T-cell (primary cell): Measurements from ENCODE around the gene IQCE. TPM values are rescaled to one million over a fixed set of nuclear protein-coding genes. Genes with fewer than 3 reads are reported as not detected.
A peak's percentile ranks its signal among the peaks of the same experiment; 100 is the strongest.

Experiments
- ATAC-seq, 4 experiments: fragments of 200-7000 bp in 3 of 4; fragments of 150-1000 bp in 1 of 4; cut with Tn5 transposase; replicated peaks in 1 of 4; 1 replicate in 3 of 4; 2 replicates in 1 of 4; pipeline ENCODE4 v1.10.0; 2021; ENCODE audit warnings: moderate library complexity in 3 of 4, mild to moderate bottlenecking in 2 of 4, moderate number of reproducible peaks in 1 of 4
- CTCF ChIA-PET, 2 donors: fragments of 300-600 bp; sonication (Branson Sonifier 250); formaldehyde crosslinking; loops; one replicate each; lab custom pipeline; 2022; ENCODE audit warnings: antibody characterized with exemption in 2 of 2; lab: Charles Lee
- POLR2A ChIA-PET, 2 donors: fragments of 300-600 bp; sonication (Branson Sonifier 250); formaldehyde crosslinking; loops; one replicate each; lab custom pipeline; 2022; ENCODE audit warnings: antibody characterized with exemption in 2 of 2; lab: Charles Lee
- DNase-seq, 35 experiments: peaks; one replicate each; pipeline versions ENCODE4 v3.0.0 to v3.0.0-alpha.2; 2013 to 2023
- H3K27ac ChIP-seq: one replicate; pipeline ENCODE4 v1.5.1; 2013; ENCODE audit warnings: low read length
- H3K27me3 ChIP-seq, 2 experiments: replicated peaks in 1 of 2; 1 replicate in 1 of 2; 2 replicates in 1 of 2; pipeline versions ENCODE4 v1.6.1 to v1.7.0; 2013; ENCODE audit warnings: low read length in 1 of 2, mixed read lengths in 1 of 2; ENCODE audit not compliant: control insufficient read depth in 2 of 2, insufficient read depth in 2 of 2; ENCODE audit errors: extremely low read depth in 1 of 2
- H3K36me3 ChIP-seq, 2 donors: 1 replicate in 1 of 2; 2 replicates in 1 of 2; pipeline versions ENCODE4 v1.6.1 to v1.7.0; 2013; ENCODE audit warnings: low read length in 1 of 2; ENCODE audit not compliant: control insufficient read depth in 2 of 2, insufficient read depth in 1 of 2; ENCODE audit errors: extremely low read depth in 1 of 2
- H3K4me1 ChIP-seq, 2 experiments: 1 replicate in 1 of 2; 2 replicates in 1 of 2; pipeline versions ENCODE4 v1.6.1 to v1.7.0; 2013; ENCODE audit warnings: low read length in 2 of 2, mixed read lengths in 1 of 2; ENCODE audit not compliant: insufficient read depth in 2 of 2, control insufficient read depth in 1 of 2; ENCODE audit errors: extremely low read depth in 1 of 2
- H3K4me3 ChIP-seq, 2 donors: 1 replicate in 1 of 2; 2 replicates in 1 of 2; pipeline versions ENCODE4 v1.5.1 to v1.7.0; 2013; ENCODE audit warnings: mild to moderate bottlenecking in 2 of 2, low read length in 1 of 2, moderate library complexity in 1 of 2; ENCODE audit not compliant: control insufficient read depth in 1 of 2; ENCODE audit errors: extremely low read depth in 1 of 2
- H3K9me3 ChIP-seq: 2 replicates; pipeline ENCODE4 v1.7.0; 2013
- H3K27ac Mint-ChIP-seq, 2 donors: one replicate each; pipeline ENCODE4 v1.8.0; 2020 to 2021; ENCODE audit warnings: mild to moderate bottlenecking in 2 of 2, mixed read lengths in 2 of 2
- H3K27me3 Mint-ChIP-seq, 2 donors: one replicate each; pipeline ENCODE4 v1.8.0; 2021 to 2022; ENCODE audit warnings: mixed read lengths in 2 of 2
- H3K36me3 Mint-ChIP-seq: one replicate; pipeline ENCODE4 v1.8.0; 2021; ENCODE audit warnings: mixed read lengths
- H3K4me1 Mint-ChIP-seq, 3 donors: one replicate each; pipeline ENCODE4 v1.8.0; 2020 to 2022; ENCODE audit warnings: mixed read lengths in 3 of 3, mild to moderate bottlenecking in 1 of 3
- H3K4me3 Mint-ChIP-seq, 3 donors: one replicate each; pipeline ENCODE4 v1.8.0; 2020 to 2022; ENCODE audit warnings: mild to moderate bottlenecking in 3 of 3, mixed read lengths in 3 of 3, moderate library complexity in 3 of 3
- H3K9me3 Mint-ChIP-seq, 3 donors: one replicate each; pipeline ENCODE4 v1.8.0; 2020 to 2022; ENCODE audit warnings: mixed read lengths in 3 of 3
- WGBS: methylation state at CpG from one replicate; pipeline ENCODE4 v1.1.5; 2013; ENCODE audit warnings: missing lambda C conversion rate; ENCODE audit not compliant: insufficient coverage; 5-methylcytosine and 5-hydroxymethylcytosine counted together
- total RNA-seq, 35 experiments: library from RNA in 6 of 35; stranded (reverse) in 6 of 35; fragments of 120-200 nt in 1 of 35; gene quantifications; one replicate each; pipeline versions ENCODE4 v1.2.1 to v1.2.4 and lab custom pipeline; 2013 to 2026

The IQCE gene
- total RNA-seq, 5 donors from 2014 or later (not counting 1 experiment from before 2014, with no cell fraction given), result 4.5 to 11.7 (median 8.0) TPM

DNA sequence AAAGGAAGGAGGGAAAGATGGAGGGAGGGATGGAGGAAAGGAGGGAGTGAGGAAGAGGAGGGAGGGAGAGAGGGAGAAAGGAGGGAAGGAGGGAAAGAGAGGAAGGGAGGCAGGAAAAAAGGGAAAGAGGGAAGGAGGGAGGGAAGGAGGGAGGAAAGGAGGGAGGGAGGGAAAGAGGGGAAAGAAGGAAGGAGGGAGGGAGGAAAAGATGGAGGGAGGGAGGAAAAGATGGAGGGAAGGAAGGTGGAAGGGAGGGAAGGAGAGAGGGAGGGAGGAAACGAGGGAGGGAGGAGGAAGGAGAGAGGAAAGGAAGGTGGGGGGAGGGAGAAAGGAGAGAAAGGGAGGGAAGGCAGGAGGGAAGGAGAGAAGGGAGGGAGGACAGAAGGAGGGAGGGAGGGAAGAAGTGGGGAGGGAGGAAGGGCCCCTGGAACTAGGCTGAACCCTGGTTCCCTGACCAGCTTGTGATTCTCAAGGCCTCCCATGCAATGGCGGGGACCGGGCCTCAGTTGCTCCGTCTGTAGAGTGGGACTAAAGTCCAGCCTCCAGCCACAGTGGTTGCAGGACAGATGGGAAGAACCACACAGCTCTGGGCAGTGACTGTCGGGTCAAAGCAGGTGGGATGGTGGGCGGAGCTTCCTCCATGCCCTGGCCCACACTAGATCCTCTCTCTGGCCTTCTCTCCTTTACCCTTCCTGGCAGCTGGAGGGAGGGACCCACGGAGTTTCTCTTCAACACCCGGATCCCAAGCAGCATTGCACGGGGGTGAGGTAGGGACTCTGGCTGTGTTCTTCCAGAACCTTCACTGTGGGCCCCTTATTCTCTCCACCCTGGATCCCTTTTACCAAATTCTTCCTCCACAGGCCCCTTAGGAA lies 68.7 kb downstream of the IQCE start:
- Mint-ChIP-seq H3K9me3 (no peaks in the 10 kb centered on the region), H3K27me3 (no peaks in the 10 kb centered on the region), H3K36me3 (no peaks in the 10 kb centered on the region), H3K27ac (no peak overlapping the region), H3K4me1 (peaks cover 4 to 6% (median 5%) of the 10 kb centered on the region in 3 donors), H3K4me3 (no peak overlapping the region)
- Histone ChIP-seq H3K27me3 (peaks cover 0 to 30% of the 10 kb centered on the region in 2 experiments), H3K9me3 (no peaks in the 10 kb centered on the region), H3K4me1 (peaks cover under 1 to 11% of the 10 kb centered on the region in 2 experiments), H3K27ac (no peak overlapping the region), H3K36me3 (no peaks in the 10 kb centered on the region), H3K4me3 (no peak overlapping the region)
- POLR2A ChIA-PET, result no interaction called here
- 64% methylated on average over 5 of the region's 9 CpGs for WGBS
- DNase-seq, result no peak
- no peak for ATAC-seq
- CTCF ChIA-PET, result no interaction called here

DNA sequence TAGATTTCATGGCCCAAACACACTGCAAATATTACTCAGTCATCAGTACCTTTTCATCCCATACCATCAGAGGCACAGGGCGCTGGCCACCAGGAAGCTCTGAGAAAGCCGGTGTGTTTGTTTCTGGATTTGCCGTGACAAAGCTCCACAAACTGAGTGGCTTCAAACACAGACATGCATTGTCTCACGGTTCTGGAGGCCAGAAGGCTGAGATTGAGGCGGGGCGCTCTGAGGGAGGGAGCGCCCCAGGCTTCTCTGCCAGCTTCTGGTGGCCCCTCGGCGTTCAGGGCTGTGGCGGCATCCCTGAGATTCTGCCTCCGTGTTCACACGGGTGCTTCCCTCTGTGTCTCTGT lies 69.3 kb downstream of the IQCE start:
- H3K4me3 ChIP-seq, result no peak overlapping the region

DNA sequence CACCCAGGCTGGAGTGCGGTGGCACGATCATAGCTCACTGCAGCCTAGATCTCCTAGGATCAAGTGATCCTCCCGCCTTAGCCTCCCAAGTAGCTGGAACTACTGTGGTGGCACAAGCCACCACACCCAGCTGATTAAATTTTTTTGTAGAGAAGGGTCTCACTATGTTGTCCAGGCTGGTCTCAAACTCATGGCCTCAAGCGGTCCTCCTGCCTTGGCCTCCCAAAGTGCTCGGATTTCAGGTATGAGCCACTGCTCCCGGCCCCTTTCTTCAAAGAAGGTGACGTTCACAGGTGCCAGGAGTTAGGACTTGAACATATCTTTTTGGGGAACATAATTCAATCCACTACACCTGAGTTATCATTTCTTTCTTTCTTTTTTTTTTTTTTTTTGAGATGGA lies 70.1 kb downstream of the IQCE start:
- Histone ChIP-seq H3K4me1 (peaks cover 4 to 25% of the 10 kb centered on the region in 2 experiments), H3K9me3 (no peaks in the 10 kb centered on the region), H3K27ac (no peak overlapping the region), H3K36me3 (no peaks in the 10 kb centered on the region), H3K4me3 (no peak overlapping the region), H3K27me3 (peaks cover 0 to 26% of the 10 kb centered on the region in 2 experiments)
- Mint-ChIP-seq H3K9me3 (no peaks in the 10 kb centered on the region), H3K4me1 (peaks cover 10 to 14% (median 14%) of the 10 kb centered on the region in 3 donors), H3K36me3 (no peaks in the 10 kb centered on the region), H3K27ac (no peak overlapping the region), H3K4me3 (no peak overlapping the region), H3K27me3 (no peaks in the 10 kb centered on the region)
- ATAC-seq (no peak), DNase-seq (no peak)
- ChIA-PET CTCF (interaction anchor here (0.6 to 0.7 kb wide), 2 partner anchors 40 to 235 kb away, joined by 3 read pairs; no protein-coding TSS in a partner anchor), POLR2A (no interaction called here)
- 95% methylated on average over 5 of the region's 7 CpGs for WGBS

More for the DNA sequence above, 69.3 kb downstream of the IQCE start:
- H3K4me3 Mint-ChIP-seq, result no peak overlapping the region
- H3K36me3 ChIP-seq, result no peaks in the 10 kb centered on the region
- H3K27me3 Mint-ChIP-seq, result no peaks in the 10 kb centered on the region
- ChIA-PET CTCF (no interaction called here), POLR2A (no interaction called here)
- H3K36me3 Mint-ChIP-seq, result no peaks in the 10 kb centered on the region
- no peaks in the 10 kb centered on the region for H3K9me3 Mint-ChIP-seq
- no peaks in the 10 kb centered on the region for H3K9me3 ChIP-seq
- no peak for DNase-seq
- no peak overlapping the region for H3K27ac Mint-ChIP-seq
- no peak for ATAC-seq
- H3K4me1 Mint-ChIP-seq, result peaks cover 6 to 7% (median 7%) of the 10 kb centered on the region in 3 donors
- 87% methylated on average over 6 of the region's 12 CpGs for WGBS
- no peak overlapping the region for H3K27ac ChIP-seq
- peaks cover 0 to 30% of the 10 kb centered on the region in 2 experiments for H3K27me3 ChIP-seq
- peaks cover 2 to 17% of the 10 kb centered on the region in 2 experiments for H3K4me1 ChIP-seq

DNA sequence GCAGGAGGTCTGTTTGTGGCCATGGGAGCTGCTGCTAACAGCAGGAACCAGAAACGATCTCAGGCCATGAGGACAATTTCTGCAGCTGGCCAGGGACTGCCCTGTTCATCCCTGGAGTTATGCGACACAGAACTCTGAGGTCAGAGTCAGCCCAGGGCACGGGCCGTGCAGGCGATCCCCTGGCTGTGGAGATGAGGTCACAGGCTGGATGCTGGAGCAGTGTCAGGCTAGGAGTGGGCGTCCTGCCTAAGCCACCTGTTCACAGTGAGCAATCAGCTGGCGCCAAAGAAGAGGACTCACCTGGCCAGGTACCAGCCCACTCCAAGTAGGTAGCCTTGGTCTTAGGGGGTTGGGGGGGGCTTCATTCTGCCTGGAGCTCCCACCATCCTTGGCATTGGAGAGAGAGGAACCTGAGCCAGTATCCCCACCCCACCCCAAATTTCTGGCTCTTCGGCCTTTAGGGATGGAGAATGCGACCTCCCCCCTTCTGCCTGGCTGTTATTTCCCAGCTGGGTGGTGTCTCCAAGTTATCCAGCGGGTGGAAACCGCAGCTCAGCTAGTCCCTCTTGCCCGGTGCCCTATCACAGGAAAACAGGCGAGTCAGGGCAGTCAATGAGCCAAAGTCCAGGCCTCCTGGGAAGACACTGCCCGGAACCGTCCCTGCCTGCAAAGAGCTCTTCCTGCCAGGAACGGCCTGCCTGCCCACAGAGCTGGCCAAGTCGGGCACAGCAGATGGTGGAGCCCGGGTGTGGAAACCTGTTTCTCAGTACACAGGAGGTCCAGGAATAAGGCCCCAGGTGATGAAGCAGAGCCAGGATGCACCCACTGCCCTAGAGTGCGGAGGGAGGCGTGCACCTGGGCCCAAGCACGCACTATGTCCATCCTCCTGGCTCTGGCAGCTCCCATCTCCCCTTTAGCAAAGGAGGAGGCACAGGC lies 71.2 kb downstream of the IQCE start:
- peaks cover 10 to 17% (median 16%) of the 10 kb centered on the region in 3 donors for H3K4me1 Mint-ChIP-seq
- H3K9me3 ChIP-seq, result no peaks in the 10 kb centered on the region
- H3K9me3 Mint-ChIP-seq, result no peaks in the 10 kb centered on the region
- no peak overlapping the region for H3K4me3 ChIP-seq
- ChIA-PET CTCF (interaction anchor here in 1 of 2 donors (0.7 kb wide), 1 partner anchor 41 kb away, joined by 3 read pairs; no protein-coding TSS in a partner anchor), POLR2A (no interaction called here)
- no peak for DNase-seq
- WGBS, result 86% methylated on average over 18 of the region's 21 CpGs
- no peak overlapping the region for H3K27ac Mint-ChIP-seq
- no peak overlapping the region for H3K4me3 Mint-ChIP-seq
- H3K4me1 ChIP-seq, result peaks cover 4 to 29% of the 10 kb centered on the region in 2 experiments
- ATAC-seq, result no peak
- H3K27ac ChIP-seq, result no peak overlapping the region
- no peaks in the 10 kb centered on the region for H3K27me3 Mint-ChIP-seq
- no peaks in the 10 kb centered on the region for H3K36me3 Mint-ChIP-seq
- peaks cover 0 to 2% of the 10 kb centered on the region in 2 donors for H3K36me3 ChIP-seq
- peaks cover 0 to 23% of the 10 kb centered on the region in 2 experiments for H3K27me3 ChIP-seq

DNA sequence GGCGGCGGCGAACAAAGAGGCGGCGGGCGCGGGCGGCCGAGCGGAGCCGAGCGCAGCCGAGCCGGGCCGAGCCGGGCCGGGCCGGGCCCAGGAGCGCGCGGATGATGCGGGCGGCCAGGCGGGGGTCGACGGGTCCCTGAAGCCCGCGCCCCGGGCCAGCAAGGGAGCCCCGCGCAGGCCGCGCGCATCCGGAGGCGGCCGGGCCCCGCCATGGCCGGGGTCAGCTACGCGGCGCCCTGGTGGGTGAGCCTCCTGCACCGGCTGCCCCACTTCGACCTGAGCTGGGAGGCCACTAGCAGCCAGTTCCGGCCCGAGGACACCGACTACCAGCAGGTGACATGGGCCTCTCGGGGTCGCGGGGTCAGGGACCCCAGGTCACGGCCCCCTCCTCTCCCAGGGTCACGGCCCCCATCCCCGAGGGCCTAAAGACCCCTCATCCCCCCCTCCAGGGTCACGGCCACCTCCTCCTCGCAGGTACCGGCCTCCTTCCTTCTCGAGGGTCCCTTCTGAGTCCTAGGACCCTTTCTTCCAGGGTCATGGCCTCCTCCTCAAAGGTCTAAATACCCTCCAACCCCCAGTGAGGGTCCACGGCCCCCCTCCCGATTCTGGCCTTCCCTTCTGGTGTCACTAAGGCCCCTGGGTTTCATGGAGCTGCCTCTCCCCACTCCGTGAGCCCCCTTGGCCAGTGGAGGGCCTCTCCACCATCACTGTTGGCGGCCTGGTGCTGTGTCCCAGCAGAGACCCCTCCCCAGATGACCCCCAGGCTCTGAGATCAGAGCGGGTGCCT lies 73.4 kb downstream of the IQCE start, which contains the start of gene TTYH3:
TSS of gene TTYH3 (plus strand) at position 41 of the 787 bp plus-strand sequence. CDS start at position 211, 170 bp downstream.
- H3K4me1 Mint-ChIP-seq, result peaks cover 17 to 21% (median 20%) of the 10 kb centered on the region in 3 donors
- Histone ChIP-seq H3K27ac (peak within 1 kb of the TSS; percentile 3), H3K4me1 (peaks cover 4 to 29% of the 10 kb centered on the region in 2 experiments), H3K27me3 (peaks cover 0 to 13% of the 10 kb centered on the region in 2 experiments), H3K9me3 (no peaks in the 10 kb centered on the region), H3K4me3 (peak within 1 kb of the TSS; percentile 90 to 92), H3K36me3 (peaks cover 0 to 3% of the 10 kb centered on the region in 2 donors)
- DNase-seq, result peak in 2 of 35 experiments; percentile 6 to 18
- CTCF ChIA-PET, result no interaction called here
- POLR2A ChIA-PET, result no interaction called here
- peak within 1 kb of the TSS; percentile 82 to 92 (median 84) for H3K4me3 Mint-ChIP-seq
- no peaks in the 10 kb centered on the region for H3K9me3 Mint-ChIP-seq
- no peaks in the 10 kb centered on the region for H3K36me3 Mint-ChIP-seq
- WGBS, result 2% methylated on average over 60 of the region's 62 CpGs
- ATAC-seq, result peak in 1 of 4 experiments; percentile 20
- peak within 1 kb of the TSS; percentile 58 to 63 for H3K27ac Mint-ChIP-seq
- no peaks in the 10 kb centered on the region for H3K27me3 Mint-ChIP-seq
